LNCaP clone FGC (cell line): ENCODE results near the gene CMTM5.

Experiments
- DNase-seq: peaks from one replicate; pipeline ENCODE4 v3.0.0-alpha.2; 2011; ENCODE audit warnings: low read depth
- H3K4me3 ChIP-seq: 2 replicates; pipeline ENCODE4 v1.5.1; 2011; ENCODE audit warnings: mild to moderate bottlenecking, low read depth, low read length, control low read depth
- CTCF ChIP-seq: IDR thresholded peaks from 2 replicates; pipeline ENCODE4 v1.5.1; 2012; ENCODE audit warnings: mild to moderate bottlenecking; ENCODE audit not compliant: control insufficient read depth, insufficient read depth; ENCODE audit errors: extremely low read depth

CMTM5 gene

DNA sequence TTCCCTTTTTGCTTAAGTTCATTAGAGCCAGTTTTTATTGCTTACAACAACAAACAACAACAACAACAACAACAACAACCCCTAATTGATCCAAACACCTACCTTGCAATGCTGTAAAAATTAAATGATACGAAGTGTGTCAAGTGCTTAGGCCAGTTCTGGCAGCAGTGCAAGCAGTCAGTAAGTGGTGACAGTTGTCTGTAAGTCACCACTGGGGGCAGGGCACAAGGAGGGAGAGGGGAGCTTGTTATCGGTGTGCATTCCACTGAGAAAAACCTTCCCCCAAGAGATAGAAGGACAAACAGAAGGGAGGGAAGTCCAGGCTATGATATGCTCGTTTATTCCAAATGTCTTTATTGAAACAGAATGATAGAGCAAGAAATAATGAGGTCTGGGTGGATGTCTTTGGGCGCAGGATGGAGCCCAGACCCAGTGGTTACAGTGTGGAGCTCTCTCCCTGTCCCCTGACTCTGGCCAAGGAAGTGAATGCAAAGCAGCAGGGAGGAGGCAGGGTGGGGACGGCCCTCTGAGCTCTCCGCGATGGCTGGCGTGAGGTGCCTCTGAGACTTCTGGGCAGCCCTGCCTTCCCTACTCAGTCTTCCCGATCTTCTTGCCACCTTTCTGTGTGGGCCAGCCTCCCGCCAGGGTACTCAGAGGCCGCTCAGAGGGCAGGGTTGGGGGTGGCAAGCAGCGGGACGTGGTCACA is 30.7 kb upstream of the CMTM5 start:
- DNase-seq, result no peak
- TF ChIP-seq CTCF, result no peak
- H3K4me3 ChIP-seq, result no peak overlapping the region

- H3K4me3 ChIP-seq, result no peak overlapping the region
- DNase-seq, result no peak
- TF ChIP-seq CTCF, result no peak
These were observed 30.0 kb upstream of the CMTM5 start for GRCh38 chr14:23346693-23347405.

DNA sequence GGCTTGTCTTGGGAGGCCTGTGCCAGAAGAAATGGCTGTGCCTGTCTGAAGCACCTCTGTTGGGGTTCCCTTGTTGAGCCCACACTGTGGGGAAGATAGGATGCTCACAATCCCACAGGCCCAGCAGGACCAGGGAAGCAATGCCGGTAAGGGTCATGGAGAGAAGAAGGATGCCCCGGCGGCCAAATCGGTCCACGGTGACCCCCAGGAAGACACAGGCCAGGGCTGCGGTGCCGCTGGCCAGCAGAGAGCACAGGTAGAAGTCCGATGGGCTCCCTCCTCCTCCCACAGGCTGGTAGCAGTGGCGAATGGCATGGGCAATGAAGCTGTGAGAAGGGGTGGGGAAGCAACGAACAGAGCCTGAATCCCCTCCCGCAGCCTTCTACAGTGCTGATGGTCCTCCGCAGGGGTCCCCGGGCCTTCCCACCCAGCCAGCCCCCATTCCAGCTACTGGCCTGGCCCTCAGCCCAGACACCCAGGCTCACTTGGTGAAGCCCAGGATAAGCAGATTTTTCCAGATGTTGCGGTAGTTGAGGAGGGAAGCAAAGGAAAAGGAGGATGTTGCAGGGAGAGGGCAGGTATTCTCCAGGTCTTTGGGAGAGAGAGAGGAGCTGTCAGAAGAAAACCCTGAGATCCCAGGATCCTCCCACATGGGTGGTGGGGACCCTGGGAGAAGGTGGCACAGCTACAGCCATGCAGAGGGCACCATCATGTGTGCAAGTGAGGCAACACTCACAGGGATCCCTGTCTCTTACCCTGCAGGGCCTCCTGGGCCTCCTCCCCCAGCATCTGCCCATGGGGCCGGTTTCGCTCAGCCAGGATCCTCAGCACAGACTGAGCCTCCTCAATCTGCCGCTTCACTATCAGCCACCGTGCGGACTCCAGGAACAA is 29.2 kb upstream of the CMTM5 start:
- DNase-seq, result no peak
- H3K4me3 ChIP-seq, result no peak overlapping the region
- TF ChIP-seq CTCF, result no peak

DNA sequence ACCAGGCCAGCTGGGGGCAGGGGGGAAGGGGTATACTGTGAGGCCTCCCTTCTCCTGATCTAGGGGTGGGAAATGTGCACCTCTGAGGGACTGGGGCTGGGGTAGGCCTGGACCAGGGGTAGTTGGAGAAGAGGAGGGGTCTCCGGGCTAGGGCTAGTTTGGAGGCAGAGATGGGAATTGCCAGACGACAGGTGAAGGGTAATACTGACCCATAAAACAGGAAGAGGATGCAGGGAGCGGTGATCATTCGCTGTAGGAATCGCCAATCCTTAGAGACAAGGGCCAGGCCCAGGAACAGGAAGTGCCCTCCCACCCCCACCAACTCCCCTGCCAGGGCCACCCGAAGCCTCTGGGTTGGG is 28.6 kb upstream of the CMTM5 start:
- no peak for DNase-seq
- TF ChIP-seq CTCF, result no peak
- no peak overlapping the region for H3K4me3 ChIP-seq

DNA sequence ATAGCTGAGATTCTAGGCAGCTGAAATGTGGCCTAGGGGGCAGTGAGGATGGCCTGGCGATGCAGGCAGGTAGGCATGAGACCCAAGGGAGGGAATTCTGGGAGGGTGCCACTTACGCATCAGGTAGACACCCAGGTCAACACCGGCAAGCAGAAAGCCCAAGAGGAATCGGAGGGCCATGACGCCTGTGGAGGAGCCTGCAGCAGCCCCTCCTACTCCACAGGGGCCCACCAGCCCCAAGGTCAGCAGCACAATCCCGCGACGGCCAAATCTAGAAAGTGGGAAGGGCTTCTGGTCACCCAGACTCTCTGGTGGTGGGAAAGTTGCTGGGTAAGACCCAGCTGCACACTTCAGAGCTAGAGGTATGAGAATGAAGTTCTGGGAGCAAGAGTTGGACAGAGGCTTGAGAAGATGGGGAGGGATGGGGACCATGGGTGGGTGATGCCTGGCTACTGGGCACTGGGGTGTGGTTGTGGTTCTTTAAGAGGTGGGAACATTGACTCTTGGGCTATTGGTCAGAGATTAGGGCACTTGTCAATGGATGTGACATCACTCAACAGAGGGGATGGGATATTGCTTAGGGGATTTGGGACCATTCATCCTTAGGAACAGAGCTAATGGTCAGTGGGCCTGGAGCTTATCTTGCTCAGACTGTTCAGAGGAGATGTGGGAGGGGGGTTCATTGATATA is 27.5 kb upstream of the CMTM5 start:
- no peak overlapping the region for H3K4me3 ChIP-seq
- TF ChIP-seq CTCF, result no peak
- no peak for DNase-seq

DNA sequence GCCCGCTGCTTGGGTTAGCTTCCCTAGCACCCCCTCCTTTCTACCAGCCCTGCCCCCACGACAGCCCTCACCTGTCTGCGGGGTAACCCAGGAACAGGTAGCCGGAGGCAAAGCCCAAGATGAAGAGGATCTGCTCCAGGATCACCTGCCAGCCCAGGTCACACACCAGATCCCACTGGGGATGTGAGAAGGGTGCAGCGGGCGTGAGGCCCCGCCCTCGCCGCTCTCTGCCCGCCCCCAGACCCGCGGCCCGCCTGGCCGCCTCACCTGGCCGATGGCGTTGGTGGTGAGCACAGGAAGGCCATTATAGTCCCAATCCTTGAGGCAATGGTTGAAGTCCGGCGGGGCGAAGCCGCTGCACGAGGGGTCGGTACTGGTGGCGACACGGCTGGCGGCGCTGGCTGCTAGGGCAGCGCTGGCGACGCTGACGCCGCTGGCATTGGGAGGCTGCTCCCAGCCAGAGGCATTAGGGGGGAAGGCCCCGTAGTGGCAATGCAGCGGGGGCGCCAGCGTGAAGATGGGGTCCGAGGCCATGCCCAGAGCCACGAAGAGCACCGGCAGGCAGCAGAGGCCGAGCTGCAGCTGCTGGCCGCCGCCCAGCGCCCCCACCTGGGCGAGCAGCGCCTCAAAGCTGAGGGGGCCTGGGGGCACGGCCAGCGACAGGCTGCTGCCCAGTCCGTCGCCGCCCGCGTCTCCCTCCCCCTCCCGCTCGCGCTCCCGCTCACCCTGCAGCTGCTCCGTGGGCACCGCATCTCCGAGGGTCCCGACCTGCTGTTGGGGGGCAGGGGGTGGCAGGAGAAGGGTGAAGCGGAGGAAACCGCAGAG is 25.0 kb upstream of the CMTM5 start:
- peak; percentile 13; the same call in 1 of the 2 replicates for TF ChIP-seq CTCF
- peak overlapping the region; percentile 71 for H3K4me3 ChIP-seq
- DNase-seq, result no peak
